Right ventricle myocardium superior (tissue), 1 donor: ENCODE results near the gene POLR2I. TPM values are rescaled to one million over a fixed set of nuclear protein-coding genes. Genes with fewer than 3 reads are reported as not detected.
"Not testable (repeated sequence)": the region's sequence is repeated elsewhere in the genome, so short reads cannot be mapped to it uniquely, and the experiment has no call there.

Experiments
- ATAC-seq: fragments of 200-7000 bp; cut with Tn5 transposase; one replicate; pipeline ENCODE4 v1.9.1; 2020; ENCODE audit warnings: mild to moderate bottlenecking; ENCODE audit not compliant: poor library complexity
- DNase-seq: peaks from one replicate; pipeline ENCODE4 v3.0.0-alpha.2; 2020
- intact Hi-C: fragments of 100-400 bp; cut with DNase I; formaldehyde crosslinking; loops from one replicate; pipeline ENCODE4 v1.11.2; 2022
- total RNA-seq: library from RNA; stranded (reverse); fragmentation: NEBNext Ultra II Directional; extraction: Animal tissue kit (Norgen Biotek cat#: 25700); gene quantifications from one replicate; pipeline ENCODE4 v1.2.1, GENCODE V29; 2021
- donor health status: DM: no; HTN: yes; CAD: no; lungs with severe emphysema.

POLR2I gene
- total RNA-seq, 1 donor from 2014 or later = 145 TPM

GRCh38 chr19:36139120-36139472 is 24.4 kb upstream of the POLR2I start:
- no peak for ATAC-seq
- intact Hi-C loops = no loop called here
- DNase-seq = no peak

- ATAC-seq (peak; percentile 6), DNase-seq (peak; percentile 66)
- intact Hi-C loops = no loop called here
These were observed 22.4 kb upstream of the POLR2I start for GRCh38 chr19:36136964-36137686.

GRCh38 chr19:36134867-36135266 is 20.2 kb upstream of the POLR2I start:
- intact Hi-C loops, ATAC-seq, DNase-seq: not testable (repeated sequence)

GRCh38 chr19:36131221-36131620 is 16.5 kb upstream of the POLR2I start:
- ATAC-seq, intact Hi-C loops: not testable (repeated sequence)
- DNase-seq = peak; percentile 68

DNA sequence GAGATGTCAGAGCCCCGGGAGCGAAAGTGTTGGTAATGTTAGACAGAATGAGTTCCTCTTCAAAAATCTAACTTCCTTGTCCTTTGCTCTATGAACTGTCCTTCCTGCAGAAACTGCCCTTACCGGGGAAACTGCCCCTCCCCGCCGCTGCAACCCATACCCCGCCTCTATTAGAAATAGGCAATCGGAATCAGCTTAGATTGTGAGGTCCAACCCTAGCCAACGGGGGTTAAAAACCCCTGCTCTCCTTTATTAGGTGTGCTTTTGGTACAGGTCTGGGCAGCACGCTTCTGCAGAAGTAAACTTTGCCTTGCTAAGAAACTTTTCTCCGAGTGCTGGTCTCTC is 13.7 kb upstream of the POLR2I start:
- DNase-seq = peak; percentile 72
- peak; percentile 27 for ATAC-seq
- intact Hi-C loops = no loop called here

DNA sequence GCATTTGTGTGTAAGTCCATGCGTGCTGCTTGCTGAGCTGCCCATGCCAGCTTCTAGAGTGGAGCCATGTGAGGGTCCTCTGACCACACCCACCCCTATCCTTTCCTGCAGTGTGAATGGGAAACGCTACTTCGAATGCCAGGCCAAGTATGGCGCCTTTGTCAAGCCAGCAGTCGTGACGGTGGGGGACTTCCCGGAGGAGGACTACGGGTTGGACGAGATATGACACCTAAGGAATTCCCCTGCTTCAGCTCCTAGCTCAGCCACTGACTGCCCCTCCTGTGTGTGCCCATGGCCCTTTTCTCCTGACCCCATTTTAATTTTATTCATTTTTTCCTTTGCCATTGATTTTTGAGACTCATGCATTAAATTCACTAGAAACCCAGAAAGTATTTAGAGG is 10.9 kb upstream of the POLR2I start:
- DNase-seq (no peak), ATAC-seq (no peak)
- intact Hi-C loops = no loop called here

DNA sequence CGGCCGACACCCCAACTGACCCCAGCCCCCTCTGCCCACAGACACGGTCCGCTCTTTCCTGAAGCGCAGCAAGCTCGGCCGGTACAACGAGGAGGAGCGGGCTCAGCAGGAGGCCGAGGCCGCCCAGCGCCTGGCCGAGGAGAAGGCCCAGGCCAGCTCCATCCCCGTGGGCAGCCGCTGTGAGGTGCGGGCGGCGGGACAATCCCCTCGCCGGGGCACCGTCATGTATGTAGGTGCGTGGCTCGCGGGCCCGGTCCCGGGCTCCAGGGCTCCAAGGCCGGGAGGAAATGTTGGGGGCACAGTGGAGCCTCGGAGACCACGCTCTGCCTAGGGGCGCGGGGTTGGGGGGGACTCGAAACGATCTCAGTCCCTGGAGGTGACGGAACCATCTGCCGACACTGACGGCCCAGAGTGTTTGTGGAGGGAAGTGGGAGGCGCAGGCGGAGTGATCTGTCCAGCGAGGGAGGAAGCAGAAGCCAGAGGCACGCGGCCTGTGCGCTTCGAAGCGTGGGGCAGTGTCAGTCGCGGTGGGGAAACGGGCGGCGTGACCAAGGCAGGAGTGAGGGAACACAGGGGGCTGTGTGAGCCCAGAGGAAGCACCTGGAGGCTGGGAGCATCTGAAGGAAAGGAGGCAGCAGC is 6.9 kb upstream of the POLR2I start:
- ATAC-seq (no peak), DNase-seq (no peak)
- intact Hi-C loops = no loop called here

DNA sequence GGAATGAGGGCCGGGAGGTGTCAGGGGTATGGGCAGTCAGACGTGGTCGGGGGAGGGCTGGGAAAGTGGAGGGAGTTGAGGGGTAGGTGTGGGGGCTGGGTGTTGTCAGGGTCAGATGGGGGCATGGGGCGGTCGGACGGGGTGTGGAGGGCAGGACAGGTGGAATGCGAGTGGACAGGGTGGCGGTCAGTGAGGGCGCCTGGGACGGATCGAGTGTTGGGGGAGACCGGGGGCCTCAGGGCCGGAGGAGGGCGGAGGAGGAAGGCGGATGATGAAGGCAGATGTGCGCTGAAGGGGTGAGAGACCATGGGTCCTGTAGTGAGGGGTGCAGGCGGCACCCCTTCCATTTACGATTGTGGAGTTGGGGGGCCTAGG is 6.3 kb upstream of the POLR2I start:
- DNase-seq (no peak), ATAC-seq (no peak)
- intact Hi-C loops = no loop called here

DNA sequence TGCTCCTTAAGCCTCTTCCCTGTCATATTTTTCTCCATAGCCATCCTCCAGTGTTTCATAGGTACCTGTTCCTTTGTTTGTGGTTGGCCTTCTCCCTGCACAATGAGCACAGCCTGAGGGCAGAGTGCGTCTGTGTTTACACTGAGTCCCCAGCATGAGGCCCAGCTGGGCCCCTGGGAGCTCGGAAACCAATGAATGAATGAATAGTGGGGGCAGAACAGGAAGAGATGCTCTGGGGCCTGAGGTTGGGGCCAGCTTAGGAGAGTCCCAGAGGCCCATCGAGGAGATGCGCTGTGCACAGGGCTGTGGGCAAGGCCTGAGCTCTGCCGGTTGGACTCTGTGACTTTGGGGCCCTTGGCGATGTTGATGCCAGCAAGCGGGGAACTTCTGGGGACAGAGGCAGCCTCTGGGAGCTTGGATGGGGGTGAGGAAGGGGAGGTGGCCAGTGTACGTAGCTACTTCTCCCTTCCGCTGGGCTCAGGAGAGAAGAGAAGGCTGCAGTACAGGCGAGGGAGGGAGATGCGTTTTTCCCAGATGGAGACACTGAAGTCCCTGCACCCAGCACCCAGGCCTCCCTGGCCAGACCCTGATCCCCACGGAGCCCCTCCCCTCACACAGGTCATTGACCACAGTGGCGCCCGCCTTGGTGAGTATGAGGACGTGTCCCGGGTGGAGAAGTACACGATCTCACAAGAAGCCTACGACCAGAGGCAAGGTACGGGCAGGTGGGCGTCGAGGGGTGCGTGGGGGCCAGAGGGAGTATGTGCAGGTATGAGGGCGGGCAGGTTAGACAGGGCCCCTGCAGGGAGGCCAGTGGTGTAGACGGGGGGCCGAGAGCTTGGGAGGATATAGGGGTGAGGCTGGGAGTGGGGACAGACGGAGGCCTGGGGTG is 5.7 kb upstream of the POLR2I start:
- ATAC-seq (no peak), DNase-seq (no peak)
- intact Hi-C loops = no loop called here

DNA sequence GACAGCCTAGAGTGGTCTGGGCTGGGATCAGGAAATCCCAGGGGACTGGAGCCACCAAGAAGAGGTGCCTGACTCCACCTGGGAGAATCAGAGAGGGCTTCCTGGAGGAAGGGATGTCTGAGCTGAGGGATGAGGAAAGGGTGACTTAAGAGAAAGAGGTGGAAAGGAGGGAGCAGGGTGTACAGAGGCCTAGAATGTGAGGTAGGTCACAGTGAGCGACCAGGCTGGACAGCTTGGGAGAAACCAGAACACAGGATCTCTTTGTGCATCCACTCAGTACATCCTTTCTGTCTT is 1.6 kb upstream of the POLR2I start:
- DNase-seq (no peak), ATAC-seq (no peak)
- intact Hi-C loops = no loop called here

DNA sequence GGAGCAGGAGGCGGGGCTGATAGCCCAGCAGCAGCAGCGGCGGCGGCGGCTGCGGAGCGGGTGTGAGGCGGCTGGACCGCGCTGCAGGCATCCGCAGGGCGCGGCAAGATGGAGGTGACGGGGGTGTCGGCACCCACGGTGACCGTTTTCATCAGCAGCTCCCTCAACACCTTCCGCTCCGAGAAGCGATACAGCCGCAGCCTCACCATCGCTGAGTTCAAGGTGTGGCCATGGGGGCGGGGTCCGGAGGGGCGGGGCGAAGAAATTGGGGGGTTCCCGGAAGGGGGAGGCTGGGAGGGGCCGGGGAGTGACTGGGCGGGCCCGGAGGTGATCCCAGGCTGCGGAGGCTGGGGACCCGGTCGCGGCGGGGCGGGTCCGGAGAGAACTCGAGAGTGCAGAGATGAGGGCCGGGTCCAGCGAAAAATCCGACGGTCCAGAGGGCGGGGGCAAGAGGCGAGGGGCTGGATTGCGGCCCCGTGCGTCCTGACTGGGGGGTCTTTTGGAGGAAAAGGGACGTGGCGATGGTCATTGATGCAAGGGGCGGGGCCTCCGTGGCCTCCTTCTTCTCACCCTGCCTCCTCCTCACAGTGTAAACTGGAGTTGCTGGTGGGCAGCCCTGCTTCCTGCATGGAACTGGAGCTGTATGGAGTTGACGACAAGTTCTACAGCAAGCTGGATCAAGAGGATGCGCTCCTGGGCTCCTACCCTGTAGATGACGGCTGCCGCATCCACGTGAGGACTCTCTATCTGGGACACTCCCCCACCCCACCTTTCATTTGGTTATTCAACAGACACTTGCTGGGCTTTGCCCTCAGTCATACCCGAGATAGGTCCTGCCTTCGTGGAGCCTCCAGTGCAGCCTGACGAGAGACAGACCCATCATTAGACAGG is 1.0 kb upstream of the POLR2I start, which contains the start of gene TBCB:
Gene TBCB (plus strand): TSS at position 16 of the 891 bp plus-strand sequence. CDS start 93 bp downstream, at position 109.
- peak; percentile 89 for DNase-seq
- intact Hi-C loops = loop anchor here (2.0 kb wide), 1 partner anchor 61 kb away; the partner anchor contains the start of genes THAP8 and WDR62
- peak; percentile 65 for ATAC-seq

GRCh38 chr19:36113894-36114720 is 568 bp downstream of the POLR2I start:
- DNase-seq (no peak), ATAC-seq (no peak)
- intact Hi-C loops = loop anchor here (2.0 to 5.0 kb wide), 2 partner anchors 59 to 117 kb away; partner anchors contain the start of genes SDHAF1, THAP8 and WDR62

DNA sequence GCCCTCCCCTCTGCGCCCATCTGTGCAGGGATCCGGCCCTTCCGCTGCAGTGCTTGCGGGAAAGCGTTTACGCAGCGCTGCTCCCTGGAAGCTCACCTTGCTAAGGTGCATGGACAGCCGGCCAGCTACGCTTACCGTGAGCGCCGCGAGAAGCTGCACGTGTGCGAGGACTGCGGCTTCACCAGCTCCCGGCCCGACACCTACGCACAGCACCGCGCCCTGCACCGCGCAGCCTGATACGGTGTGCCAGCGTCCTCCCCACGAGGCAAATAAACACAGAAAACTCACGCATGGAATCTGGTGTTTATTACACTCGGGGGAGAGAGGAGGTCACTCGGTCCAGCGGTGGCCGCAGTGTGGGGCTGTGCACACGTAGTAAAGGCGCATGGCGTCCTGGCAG is 1.2 kb downstream of the POLR2I start:
- no peak for DNase-seq
- intact Hi-C loops = loop anchor here (5.0 kb wide), 1 partner anchor 116 kb away; the partner anchor contains the start of gene SDHAF1

DNA sequence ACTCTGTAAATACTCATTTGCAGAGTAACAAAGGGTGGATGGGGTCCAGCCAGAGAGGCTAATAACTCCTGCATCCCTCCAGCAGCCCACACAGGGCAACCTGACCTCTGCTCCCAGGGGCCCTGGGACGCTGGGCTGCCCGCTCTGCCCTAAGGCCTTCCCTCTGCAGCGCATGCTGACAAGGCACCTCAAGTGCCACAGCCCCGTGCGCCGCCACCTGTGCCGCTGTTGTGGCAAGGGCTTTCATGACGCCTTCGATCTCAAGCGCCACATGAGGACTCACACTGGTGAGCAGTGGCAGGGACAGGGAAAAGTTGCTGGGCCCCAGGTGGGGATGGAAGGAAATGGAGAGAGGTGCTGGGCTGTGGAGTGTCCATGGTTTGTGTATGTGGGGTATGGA is 2.0 kb downstream of the POLR2I start:
- ATAC-seq = no peak
- intact Hi-C loops = loop anchor here (5.0 kb wide), 1 partner anchor 115 kb away; the partner anchor contains the start of gene SDHAF1
- DNase-seq = no peak

More for the DNA sequence above, 1.2 kb downstream of the POLR2I start:
- ATAC-seq = no peak

GRCh38 chr19:36111200-36111539 is 3.5 kb downstream of the POLR2I start:
- DNase-seq = no peak
- intact Hi-C loops = loop anchor here (5.0 kb wide), 1 partner anchor 114 kb away; the partner anchor contains the start of gene SDHAF1
- ATAC-seq = no peak

GRCh38 chr19:36110487-36111199 is 4.0 kb downstream of the POLR2I start, which contains the start of gene OVOL3:
Gene OVOL3, plus strand, starts transcription at chr19:36111143. Its CDS starts 60 bp downstream, at chr19:36111203.
- DNase-seq = no peak
- intact Hi-C loops = loop anchor here (5.0 kb wide), 1 partner anchor 113 kb away; the partner anchor contains the start of gene SDHAF1
- no peak for ATAC-seq

GRCh38 chr19:36108684-36109083 is 6.0 kb downstream of the POLR2I start:
- ATAC-seq (no peak), DNase-seq (no peak)
- intact Hi-C loops = no loop called here
